ENCODE data around the gene FAXC. TPM values are rescaled to one million over a fixed set of nuclear protein-coding genes. Genes with fewer than 3 reads are reported as not detected.

The FAXC gene
- total RNA-seq, 1 donor from 2014 or later: 23.0 TPM

GRCh38 chr6:99254616-99255550, 94.6 kb downstream of the FAXC start:
- Histone ChIP-seq H3K36me3 (no peaks in the 10 kb centered on the region), H4K20me1 (ENCODE audit: low read depth) (no peaks in the 10 kb centered on the region), H3F3A (ENCODE audit: low read depth) (no peaks in the 10 kb centered on the region), H3K79me2 (ENCODE audit: low read depth) (no peaks in the 10 kb centered on the region), H3K27me3 (no peaks in the 10 kb centered on the region), H2AFZ (replicated peaks) (no peak overlapping the region), H3K9me3 (ENCODE audit: low read depth) (no peaks in the 10 kb centered on the region), H3K9ac (no peak overlapping the region), H3K4me2 (no peak overlapping the region), H3K27ac (no peak overlapping the region), H3K4me1 (no peaks in the 10 kb centered on the region), H3K4me3 (no peak overlapping the region)
- no peak for DNase-seq (ENCODE audit: low spot score)
- peaks cover 3% of the 10 kb centered on the region for H3K27me3 Mint-ChIP-seq (ENCODE audit: insufficient read depth, low read depth)
- H3K4me1 Mint-ChIP-seq: peaks cover 3% of the 10 kb centered on the region
- no peak overlapping the region for H3K4me3 Mint-ChIP-seq
- TF ChIP-seq, protein P1, sequence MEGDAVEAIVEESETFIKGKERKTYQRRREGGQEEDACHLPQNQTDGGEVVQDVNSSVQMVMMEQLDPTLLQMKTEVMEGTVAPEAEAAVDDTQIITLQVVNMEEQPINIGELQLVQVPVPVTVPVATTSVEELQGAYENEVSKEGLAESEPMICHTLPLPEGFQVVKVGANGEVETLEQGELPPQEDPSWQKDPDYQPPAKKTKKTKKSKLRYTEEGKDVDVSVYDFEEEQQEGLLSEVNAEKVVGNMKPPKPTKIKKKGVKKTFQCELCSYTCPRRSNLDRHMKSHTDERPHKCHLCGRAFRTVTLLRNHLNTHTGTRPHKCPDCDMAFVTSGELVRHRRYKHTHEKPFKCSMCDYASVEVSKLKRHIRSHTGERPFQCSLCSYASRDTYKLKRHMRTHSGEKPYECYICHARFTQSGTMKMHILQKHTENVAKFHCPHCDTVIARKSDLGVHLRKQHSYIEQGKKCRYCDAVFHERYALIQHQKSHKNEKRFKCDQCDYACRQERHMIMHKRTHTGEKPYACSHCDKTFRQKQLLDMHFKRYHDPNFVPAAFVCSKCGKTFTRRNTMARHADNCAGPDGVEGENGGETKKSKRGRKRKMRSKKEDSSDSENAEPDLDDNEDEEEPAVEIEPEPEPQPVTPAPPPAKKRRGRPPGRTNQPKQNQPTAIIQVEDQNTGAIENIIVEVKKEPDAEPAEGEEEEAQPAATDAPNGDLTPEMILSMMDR (IDR thresholded peaks at IDR 0.05): no peak
- no peak for TF ChIP-seq EZH2phosphoT487 (IDR thresholded peaks at IDR 0.05)
- TF ChIP-seq EZH2 (IDR thresholded peaks at IDR 0.05): no peak
- H3K27ac Mint-ChIP-seq: no peak overlapping the region
- no peaks in the 10 kb centered on the region for H3K9me3 Mint-ChIP-seq
- H3K36me3 Mint-ChIP-seq: no peaks in the 10 kb centered on the region

- H3K4me2 ChIP-seq: no peak overlapping the region
- no peaks in the 10 kb centered on the region for H3K9me3 ChIP-seq (ENCODE audit: low read depth)
- H3K36me3 ChIP-seq: no peaks in the 10 kb centered on the region
- no peaks in the 10 kb centered on the region for H3K79me2 ChIP-seq (ENCODE audit: low read depth)
- H3K4me3 Mint-ChIP-seq: peak overlapping the region; percentile 30
- H3K4me1 Mint-ChIP-seq: peaks cover 3% of the 10 kb centered on the region
- H3K9ac ChIP-seq: no peak overlapping the region
- TF ChIP-seq, protein P1 (IDR thresholded peaks at IDR 0.05): no peak
- TF ChIP-seq EZH2 (IDR thresholded peaks at IDR 0.05): no peak
- TF ChIP-seq EZH2phosphoT487 (IDR thresholded peaks at IDR 0.05): no peak
- H3F3A ChIP-seq (ENCODE audit: low read depth): no peaks in the 10 kb centered on the region
- no peaks in the 10 kb centered on the region for H3K27me3 ChIP-seq
- no peak for DNase-seq (ENCODE audit: low spot score)
- H3K36me3 Mint-ChIP-seq: no peaks in the 10 kb centered on the region
- H2AFZ ChIP-seq (replicated peaks): no peak overlapping the region
- no peaks in the 10 kb centered on the region for H3K4me1 ChIP-seq
- H3K27me3 Mint-ChIP-seq (ENCODE audit: insufficient read depth, low read depth): peaks cover 3% of the 10 kb centered on the region
- H3K27ac Mint-ChIP-seq: no peak overlapping the region
- no peak overlapping the region for H3K4me3 ChIP-seq
- no peaks in the 10 kb centered on the region for H4K20me1 ChIP-seq (ENCODE audit: low read depth)
- H3K9me3 Mint-ChIP-seq: no peaks in the 10 kb centered on the region
- no peak overlapping the region for H3K27ac ChIP-seq
These were observed 96.2 kb downstream of the FAXC start for GRCh38 chr6:99253271-99253670.

DNA sequence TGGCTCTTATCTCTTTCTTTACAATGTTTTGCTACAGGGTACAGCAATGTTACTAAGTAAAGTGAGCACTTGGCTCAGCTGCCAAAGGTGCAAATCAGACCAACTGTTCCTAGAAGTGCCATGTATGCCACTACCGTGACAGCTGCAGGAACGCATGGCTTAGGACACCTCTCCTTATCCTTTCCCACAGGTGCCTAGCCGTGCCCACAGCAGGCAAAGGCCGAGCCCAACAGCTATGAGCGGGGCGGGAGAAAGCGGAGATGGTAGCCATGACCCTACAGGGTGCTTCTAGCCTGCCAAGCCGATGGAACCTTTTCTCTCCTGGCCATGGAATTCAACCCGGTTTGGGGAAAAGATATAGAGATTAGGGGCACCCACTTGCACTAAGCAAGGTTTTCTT, 97.1 kb downstream of the FAXC start:
- Histone ChIP-seq H3K4me2 (no peak overlapping the region), H2AFZ (replicated peaks) (no peak overlapping the region), H3K79me2 (ENCODE audit: low read depth) (no peaks in the 10 kb centered on the region), H3K27me3 (peaks cover 3% of the 10 kb centered on the region), H3K9ac (no peak overlapping the region), H3K27ac (no peak overlapping the region), H4K20me1 (ENCODE audit: low read depth) (no peaks in the 10 kb centered on the region), H3K36me3 (no peaks in the 10 kb centered on the region), H3K9me3 (ENCODE audit: low read depth) (no peaks in the 10 kb centered on the region), H3F3A (ENCODE audit: low read depth) (no peaks in the 10 kb centered on the region), H3K4me1 (no peaks in the 10 kb centered on the region), H3K4me3 (no peak overlapping the region)
- no peak overlapping the region for H3K4me3 Mint-ChIP-seq
- H3K27me3 Mint-ChIP-seq (ENCODE audit: insufficient read depth, low read depth): no peaks in the 10 kb centered on the region
- H3K36me3 Mint-ChIP-seq: no peaks in the 10 kb centered on the region
- DNase-seq (ENCODE audit: low spot score): no peak
- H3K9me3 Mint-ChIP-seq: no peaks in the 10 kb centered on the region
- no peak overlapping the region for H3K27ac Mint-ChIP-seq
- peaks cover 3% of the 10 kb centered on the region for H3K4me1 Mint-ChIP-seq
- TF ChIP-seq EZH2phosphoT487 (IDR thresholded peaks at IDR 0.05): no peak
- TF ChIP-seq, protein P1 (IDR thresholded peaks at IDR 0.05): no peak
- no peak for TF ChIP-seq EZH2 (IDR thresholded peaks at IDR 0.05)

All from neural progenitor cell (in vitro differentiated cells).